Cardiac septum (tissue), 1 donor: Measurements from ENCODE around the gene ATG16L1. TPM values are rescaled to one million over a fixed set of nuclear protein-coding genes. Genes with fewer than 3 reads are reported as not detected.

Source experiments
- DNase-seq: peaks from one replicate; pipeline ENCODE4 v3.0.0-alpha.2; 2020; ENCODE audit warnings: low spot score
- intact Hi-C: fragments of 100-400 bp; cut with DNase I; formaldehyde crosslinking; loops from one replicate; pipeline ENCODE4 v1.14.0; 2022
- total RNA-seq: library from RNA; stranded (reverse); fragmentation: NEBNext Ultra II Directional; extraction: Animal tissue kit (Norgen Biotek cat#: 25700); gene quantifications from one replicate; pipeline ENCODE4 v1.2.1, GENCODE V29; 2021
- donor health status: DM: no; HTN: no; CAD: no.

Gene ATG16L1
- total RNA-seq, 1 donor from 2014 or later: 17.5 TPM

DNA sequence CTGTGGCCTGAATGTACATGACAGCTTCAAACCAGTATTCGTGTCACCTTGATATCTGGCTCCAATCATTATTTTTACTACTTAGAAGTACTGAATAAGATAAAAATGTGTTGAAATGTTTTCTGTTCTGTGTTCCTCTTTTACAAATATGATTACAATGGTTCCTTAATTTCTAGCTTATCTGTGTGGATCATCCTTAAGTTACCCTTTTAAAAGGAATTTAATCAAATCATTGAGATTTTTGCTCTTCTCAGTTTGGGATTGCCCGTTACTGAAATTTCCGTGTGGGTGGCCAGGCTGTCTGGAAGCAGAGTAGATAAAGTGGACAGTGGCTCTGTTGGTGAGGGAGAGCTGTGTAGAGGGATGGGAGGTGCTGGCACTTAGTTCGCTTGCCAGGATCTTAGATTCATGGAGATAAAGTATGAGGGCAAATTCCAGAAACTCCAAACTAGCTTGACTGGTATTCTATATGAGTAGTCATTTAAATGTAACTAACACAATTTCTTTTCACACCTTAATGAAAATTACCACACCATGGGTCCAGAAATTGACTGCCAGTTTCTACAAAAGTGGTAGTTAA lies 28.7 kb downstream of the ATG16L1 start:
- intact Hi-C loops: loop anchor here (10.0 kb wide), 1 partner anchor 165 kb away; no protein-coding TSS in a partner anchor
- DNase-seq: no peak

DNA sequence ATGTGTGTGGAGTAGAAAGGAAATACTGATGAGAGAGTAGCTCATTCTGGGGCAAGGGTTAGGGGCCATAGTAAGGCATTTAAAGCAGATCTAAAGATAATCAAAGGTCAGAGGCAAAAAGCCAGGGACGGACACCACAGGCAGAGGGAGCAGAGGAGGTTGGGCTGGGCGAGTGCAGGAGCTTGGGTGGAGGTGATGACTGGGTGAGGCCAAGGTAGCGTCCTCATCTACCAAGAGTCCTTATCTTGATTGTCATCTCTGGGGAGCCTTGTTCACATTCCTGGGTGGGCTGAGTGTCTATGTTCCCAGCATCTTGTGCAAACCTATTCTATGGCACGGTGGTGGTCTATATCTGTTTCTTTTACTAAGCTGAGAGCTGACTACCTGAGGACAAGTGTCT lies 30.1 kb downstream of the ATG16L1 start:
- DNase-seq: no peak
- intact Hi-C loops: loop anchor here (10.0 kb wide), 1 partner anchor 163 kb away; no protein-coding TSS in a partner anchor

DNA sequence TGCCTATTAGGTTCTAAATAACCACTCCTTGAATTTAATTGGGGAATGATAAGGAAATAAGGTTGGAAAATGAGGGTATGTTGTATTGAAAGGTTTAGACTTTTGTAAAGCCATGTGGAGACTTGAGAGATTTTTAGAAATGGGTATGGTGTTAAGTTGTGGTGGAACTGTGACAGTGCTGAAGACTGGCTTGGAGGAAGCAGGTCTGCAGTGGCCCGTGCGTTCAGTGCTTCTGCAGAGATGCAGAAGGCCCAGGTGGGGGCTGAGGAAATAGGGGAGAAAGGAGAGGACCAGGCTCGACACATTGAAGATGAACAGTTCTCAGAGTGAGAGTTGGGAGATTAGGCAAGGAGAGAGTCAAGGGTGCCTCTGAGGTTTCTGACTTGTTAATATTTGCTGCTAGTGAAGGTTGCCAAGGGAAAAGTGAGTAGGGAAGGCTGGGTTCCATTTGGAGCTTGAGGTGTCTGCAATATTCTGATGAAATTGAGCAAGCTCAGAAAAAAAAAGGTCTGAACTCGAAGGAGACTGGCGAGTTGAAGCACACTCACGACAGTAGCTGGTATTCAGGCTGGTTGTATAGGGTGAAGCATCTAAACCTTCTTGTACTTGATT lies 30.6 kb downstream of the ATG16L1 start:
- intact Hi-C loops: loop anchor here (10.0 kb wide), 1 partner anchor 163 kb away; no protein-coding TSS in a partner anchor
- no peak for DNase-seq

GRCh38 chr2:233285921-233286320 lies 34.4 kb downstream of the ATG16L1 start:
- intact Hi-C loops: loop anchor here (10.0 kb wide), 1 partner anchor 159 kb away; no protein-coding TSS in a partner anchor
- no peak for DNase-seq

- intact Hi-C loops: loop anchor here (10.0 kb wide), 1 partner anchor 157 kb away; no protein-coding TSS in a partner anchor
- no peak for DNase-seq
Observed at GRCh38 chr2:233287871-233288270, 36.4 kb downstream of the ATG16L1 start.

DNA sequence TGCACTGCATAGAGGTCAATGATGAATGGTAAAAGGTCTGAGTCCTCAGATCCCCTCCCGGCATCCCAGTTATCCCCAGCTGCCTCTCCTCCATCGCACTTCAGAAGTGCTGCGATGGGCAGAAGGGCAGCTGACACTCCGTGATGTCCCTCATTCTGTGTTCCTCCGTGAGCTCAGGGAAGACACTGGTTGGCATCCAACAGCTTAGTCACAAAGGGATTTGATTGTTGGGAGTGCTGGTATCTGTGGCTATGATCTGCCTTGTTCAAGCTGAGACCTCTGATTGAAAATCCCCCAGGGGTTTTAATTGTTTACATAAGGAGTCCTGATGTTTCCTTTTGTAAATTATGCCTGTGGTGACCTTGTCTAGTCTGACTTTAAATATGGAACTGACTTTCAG lies 37.2 kb downstream of the ATG16L1 start:
- intact Hi-C loops: loop anchor here (10.0 kb wide), 1 partner anchor 156 kb away; no protein-coding TSS in a partner anchor
- no peak for DNase-seq

- intact Hi-C loops: loop anchor here (10.0 kb wide), 1 partner anchor 155 kb away; no protein-coding TSS in a partner anchor
- no peak for DNase-seq
Observed at GRCh38 chr2:233289648-233290047, 38.2 kb downstream of the ATG16L1 start.

GRCh38 chr2:233290051-233290845 lies 38.8 kb downstream of the ATG16L1 start:
- DNase-seq: no peak
- intact Hi-C loops: no loop called here

GRCh38 chr2:233295891-233296290 lies 44.4 kb downstream of the ATG16L1 start:
- intact Hi-C loops: no loop called here
- no peak for DNase-seq

GRCh38 chr2:233297076-233297475 lies 45.6 kb downstream of the ATG16L1 start:
- no peak for DNase-seq
- intact Hi-C loops: no loop called here

- no peak for DNase-seq
- intact Hi-C loops: no loop called here
Observed at GRCh38 chr2:233300401-233300800, 48.9 kb downstream of the ATG16L1 start.

DNA sequence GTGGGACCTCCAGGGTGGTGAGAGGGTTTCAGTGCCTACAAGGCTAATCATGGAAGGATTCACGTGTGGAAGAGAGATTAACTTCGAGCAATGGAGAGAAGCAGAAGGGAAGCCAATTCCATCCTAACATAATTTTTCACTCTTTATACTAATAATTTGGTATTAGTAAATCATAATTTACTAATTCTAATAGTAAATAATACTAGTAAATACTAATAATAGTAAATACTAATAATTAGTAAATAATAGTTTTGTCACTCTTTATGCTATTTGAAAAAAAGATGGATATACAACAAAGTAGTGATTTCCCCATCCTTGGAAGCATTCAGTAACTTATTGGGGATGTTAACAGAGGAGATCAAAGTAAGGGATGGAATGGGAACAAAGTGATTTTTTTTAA lies 49.8 kb downstream of the ATG16L1 start:
- DNase-seq: no peak
- intact Hi-C loops: no loop called here

GRCh38 chr2:233301811-233302210 lies 50.3 kb downstream of the ATG16L1 start:
- intact Hi-C loops: no loop called here

DNA sequence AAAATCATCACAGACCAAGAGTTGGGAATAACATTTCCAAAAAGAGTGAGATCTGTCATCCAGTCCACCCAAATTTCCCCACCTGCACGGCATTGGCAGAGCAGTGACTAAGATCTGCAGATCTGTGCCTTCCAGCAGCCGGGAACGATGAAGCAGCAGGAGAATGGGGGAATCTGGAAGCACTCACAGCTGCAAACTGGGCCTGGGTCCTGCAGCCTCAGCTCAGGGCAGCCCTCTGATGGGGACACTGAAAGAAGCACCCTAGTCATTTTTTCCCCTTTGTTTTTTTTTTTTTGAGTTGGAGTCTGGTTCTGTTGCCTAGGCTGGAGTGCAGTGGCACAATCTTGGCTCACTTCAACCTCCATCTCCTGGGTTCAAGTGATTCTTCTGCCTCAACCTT lies 51.8 kb downstream of the ATG16L1 start:
- no peak for DNase-seq
- intact Hi-C loops: no loop called here

More at GRCh38 chr2:233301811-233302210, 50.3 kb downstream of the ATG16L1 start:
- no peak for DNase-seq

DNA sequence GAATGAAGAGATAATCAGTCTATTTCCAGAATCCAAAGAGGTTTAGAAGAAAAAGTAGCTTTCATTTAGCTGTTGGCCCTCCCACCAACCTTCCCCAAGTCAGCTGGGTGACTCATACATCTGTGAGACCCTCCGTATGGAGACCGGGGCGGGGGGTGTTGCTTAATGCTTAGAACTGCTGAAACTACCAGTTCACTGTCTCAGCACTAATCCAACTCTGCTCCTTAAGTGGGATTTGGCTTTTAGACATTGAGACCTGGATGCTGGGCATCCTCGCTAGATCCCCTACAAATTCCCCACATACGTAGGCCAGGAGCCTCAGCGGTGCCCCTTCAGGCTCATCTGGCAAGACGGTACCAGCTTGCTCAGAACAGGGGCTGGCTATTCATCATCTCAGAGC lies 56.1 kb downstream of the ATG16L1 start, which contains the start of gene SAG:
Gene SAG (plus strand): TSS at position 252 of the 400 bp plus-strand sequence. CDS start 1,374 bp downstream, outside the sequence.
- intact Hi-C loops: no loop called here
- no peak for DNase-seq

- intact Hi-C loops: no loop called here
Observed at GRCh38 chr2:233311241-233311926, 59.9 kb downstream of the ATG16L1 start.

GRCh38 chr2:233312874-233313273 lies 61.4 kb downstream of the ATG16L1 start:
- no peak for DNase-seq
- intact Hi-C loops: no loop called here

More at GRCh38 chr2:233311241-233311926, 59.9 kb downstream of the ATG16L1 start:
- no peak for DNase-seq

GRCh38 chr2:233314180-233314925 lies 62.9 kb downstream of the ATG16L1 start:
- intact Hi-C loops: no loop called here
- no peak for DNase-seq
